ENCODE results near the gene PSRC1. TPM values are rescaled to one million over a fixed set of nuclear protein-coding genes. Genes with fewer than 3 reads are reported as not detected.

PSRC1 gene
- polyA plus RNA-seq, 1 experiment = 18.5 TPM

GRCh38 chr1:109272021-109272799 lies 10.7 kb downstream of the PSRC1 start:
- CTCF ChIA-PET = no interaction called here
- no peak for DNase-seq (ENCODE audit: low read depth, low spot score)

GRCh38 chr1:109271458-109271857 lies 11.5 kb downstream of the PSRC1 start:
- TF ChIP-seq, protein P1, sequence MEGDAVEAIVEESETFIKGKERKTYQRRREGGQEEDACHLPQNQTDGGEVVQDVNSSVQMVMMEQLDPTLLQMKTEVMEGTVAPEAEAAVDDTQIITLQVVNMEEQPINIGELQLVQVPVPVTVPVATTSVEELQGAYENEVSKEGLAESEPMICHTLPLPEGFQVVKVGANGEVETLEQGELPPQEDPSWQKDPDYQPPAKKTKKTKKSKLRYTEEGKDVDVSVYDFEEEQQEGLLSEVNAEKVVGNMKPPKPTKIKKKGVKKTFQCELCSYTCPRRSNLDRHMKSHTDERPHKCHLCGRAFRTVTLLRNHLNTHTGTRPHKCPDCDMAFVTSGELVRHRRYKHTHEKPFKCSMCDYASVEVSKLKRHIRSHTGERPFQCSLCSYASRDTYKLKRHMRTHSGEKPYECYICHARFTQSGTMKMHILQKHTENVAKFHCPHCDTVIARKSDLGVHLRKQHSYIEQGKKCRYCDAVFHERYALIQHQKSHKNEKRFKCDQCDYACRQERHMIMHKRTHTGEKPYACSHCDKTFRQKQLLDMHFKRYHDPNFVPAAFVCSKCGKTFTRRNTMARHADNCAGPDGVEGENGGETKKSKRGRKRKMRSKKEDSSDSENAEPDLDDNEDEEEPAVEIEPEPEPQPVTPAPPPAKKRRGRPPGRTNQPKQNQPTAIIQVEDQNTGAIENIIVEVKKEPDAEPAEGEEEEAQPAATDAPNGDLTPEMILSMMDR (IDR thresholded peaks at IDR 0.05; ENCODE audit: low read depth, low read length) = no peak
- CTCF ChIA-PET = no interaction called here
- H3K27ac ChIP-seq (ENCODE audit: low read depth, low read length) = no peak overlapping the region
- POLR2A ChIA-PET = no interaction called here
- no peaks in the 10 kb centered on the region for H3K27me3 ChIP-seq (ENCODE audit: control insufficient read depth, insufficient read depth, low read length)
- DNase-seq (ENCODE audit: low read depth, low spot score) = no peak
- no peak overlapping the region for H3K4me3 ChIP-seq (ENCODE audit: low read depth, low read length)
- H3K9me3 ChIP-seq (ENCODE audit: control insufficient read depth, insufficient read depth, low read length) = peaks cover 18% of the 10 kb centered on the region

More at GRCh38 chr1:109272021-109272799, 10.7 kb downstream of the PSRC1 start:
- no peak overlapping the region for H3K27ac ChIP-seq (ENCODE audit: low read depth, low read length)
- TF ChIP-seq, protein P1 (IDR thresholded peaks at IDR 0.05; ENCODE audit: low read depth, low read length) = no peak
- H3K27me3 ChIP-seq (ENCODE audit: control insufficient read depth, insufficient read depth, low read length) = no peaks in the 10 kb centered on the region
- peaks cover 18% of the 10 kb centered on the region for H3K9me3 ChIP-seq (ENCODE audit: control insufficient read depth, insufficient read depth, low read length)
- H3K4me3 ChIP-seq (ENCODE audit: low read depth, low read length) = no peak overlapping the region
- POLR2A ChIA-PET = no interaction called here

GRCh38 chr1:109270623-109271317 lies 12.2 kb downstream of the PSRC1 start:
- POLR2A ChIA-PET = no interaction called here
- DNase-seq (ENCODE audit: low read depth, low spot score) = no peak
- H3K27ac ChIP-seq (ENCODE audit: low read depth, low read length) = no peak overlapping the region
- peaks cover 18% of the 10 kb centered on the region for H3K9me3 ChIP-seq (ENCODE audit: control insufficient read depth, insufficient read depth, low read length)
- no peak overlapping the region for H3K4me3 ChIP-seq (ENCODE audit: low read depth, low read length)
- TF ChIP-seq, protein P1 (IDR thresholded peaks at IDR 0.05; ENCODE audit: low read depth, low read length) = no peak
- H3K27me3 ChIP-seq (ENCODE audit: control insufficient read depth, insufficient read depth, low read length) = no peaks in the 10 kb centered on the region
- CTCF ChIA-PET = no interaction called here

- Histone ChIP-seq H3K27me3 (ENCODE audit: control insufficient read depth, insufficient read depth, low read length) (no peaks in the 10 kb centered on the region), H3K27ac (ENCODE audit: low read depth, low read length) (no peak overlapping the region), H3K9me3 (ENCODE audit: control insufficient read depth, insufficient read depth, low read length) (peaks cover 18% of the 10 kb centered on the region), H3K4me3 (ENCODE audit: low read depth, low read length) (no peak overlapping the region)
- no peak for DNase-seq (ENCODE audit: low read depth, low spot score)
- CTCF ChIA-PET = no interaction called here
- TF ChIP-seq, protein P1 (IDR thresholded peaks at IDR 0.05; ENCODE audit: low read depth, low read length) = no peak
- POLR2A ChIA-PET = no interaction called here
These were observed 12.8 kb downstream of the PSRC1 start for GRCh38 chr1:109269981-109270622.

Measured in AG04450 (cell line).